Measurements from ENCODE around the gene VSIR.

The VSIR gene

DNA sequence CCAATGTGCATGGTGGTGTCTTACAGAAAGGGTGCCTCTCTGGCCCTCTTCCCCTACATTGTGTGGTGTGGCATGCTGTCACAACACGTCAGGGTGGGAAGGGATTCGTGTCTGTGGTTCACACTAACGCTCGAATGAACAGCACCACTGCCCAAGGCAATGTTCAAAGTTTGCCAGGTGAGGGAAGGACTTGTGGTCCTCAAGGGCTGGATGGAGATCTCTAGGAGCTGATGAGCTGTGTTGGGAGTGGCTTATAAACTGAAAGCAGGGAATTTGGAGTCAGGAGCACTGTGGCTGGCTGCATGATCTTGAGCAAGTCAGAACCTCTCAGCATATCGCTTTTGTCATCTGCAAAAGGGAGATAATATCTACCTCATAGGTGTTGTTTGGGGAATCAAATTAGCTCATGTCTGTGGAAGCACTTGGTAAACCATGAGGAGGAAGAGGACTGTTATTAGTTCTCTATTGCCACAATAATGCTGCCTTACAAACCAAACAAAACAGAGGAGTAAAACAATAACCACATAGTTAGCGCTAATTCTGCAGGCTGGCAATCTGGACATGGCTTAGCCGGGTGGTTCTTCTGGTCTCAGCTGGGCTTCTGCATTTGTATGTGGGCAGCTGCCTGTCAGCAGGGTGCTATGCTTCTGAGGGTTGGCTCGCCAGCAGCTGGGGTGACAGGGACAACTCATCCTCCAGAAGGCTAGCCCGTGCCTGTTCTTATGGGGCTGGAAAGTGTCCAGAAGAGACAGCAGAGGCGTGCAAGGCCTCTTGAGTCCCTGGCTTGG is 30.8 kb downstream of the VSIR start:
- no peak for DNase-seq (ENCODE audit: low read depth)
- no peaks in the 10 kb centered on the region for H3K27me3 ChIP-seq (replicated peaks; ENCODE audit: control insufficient read depth, insufficient read depth, low read length)
- no peak overlapping the region for H3K9ac ChIP-seq (ENCODE audit: low read length)
- H3K9me3 ChIP-seq (ENCODE audit: control insufficient read depth, low read length), result peaks cover 9% of the 10 kb centered on the region
- no peak overlapping the region for H3K4me3 ChIP-seq (ENCODE audit: low read length)
- no peaks in the 10 kb centered on the region for H3K36me3 ChIP-seq (ENCODE audit: control insufficient read depth, insufficient read depth, low read length, severe bottlenecking)
- H3K4me1 ChIP-seq (ENCODE audit: control insufficient read depth, insufficient read depth, low read length), result peaks cover 25% of the 10 kb centered on the region

- Histone ChIP-seq H3K36me3 (ENCODE audit: control insufficient read depth, insufficient read depth, low read length, severe bottlenecking) (no peaks in the 10 kb centered on the region), H3K4me3 (ENCODE audit: low read length) (no peak overlapping the region), H3K4me1 (ENCODE audit: control insufficient read depth, insufficient read depth, low read length) (peaks cover 17% of the 10 kb centered on the region), H3K9me3 (ENCODE audit: control insufficient read depth, low read length) (peaks cover 9% of the 10 kb centered on the region), H3K27me3 (replicated peaks; ENCODE audit: control insufficient read depth, insufficient read depth, low read length) (no peaks in the 10 kb centered on the region), H3K9ac (ENCODE audit: low read length) (no peak overlapping the region)
- no peak for DNase-seq (ENCODE audit: low read depth)
Measured at GRCh38 chr10:71741671-71742070, 31.6 kb downstream of the VSIR start.

DNA sequence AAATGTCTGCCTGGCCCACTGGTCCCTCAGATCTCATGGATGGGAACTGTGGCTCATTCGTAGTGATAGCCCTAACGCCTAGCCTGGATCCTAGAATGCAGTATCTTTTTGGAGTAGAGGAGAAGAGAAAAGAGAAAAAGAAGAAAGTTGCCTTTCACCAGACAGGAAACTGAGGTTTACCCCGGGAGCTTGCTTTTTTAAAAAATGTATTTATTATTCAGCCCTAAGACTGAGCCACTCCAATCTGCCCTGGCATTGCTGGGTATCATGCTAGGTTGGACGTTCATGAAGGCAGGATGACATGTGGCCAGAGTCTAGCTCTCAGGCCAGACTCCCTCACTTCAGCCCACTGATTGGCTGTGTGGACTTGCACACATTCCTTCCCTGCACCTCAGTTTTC is 32.3 kb downstream of the VSIR start:
- no peak for DNase-seq (ENCODE audit: low read depth)
- no peak overlapping the region for H3K4me3 ChIP-seq (ENCODE audit: low read length)
- peaks cover 9% of the 10 kb centered on the region for H3K9me3 ChIP-seq (ENCODE audit: control insufficient read depth, low read length)
- peaks cover 13% of the 10 kb centered on the region for H3K4me1 ChIP-seq (ENCODE audit: control insufficient read depth, insufficient read depth, low read length)
- H3K27me3 ChIP-seq (replicated peaks; ENCODE audit: control insufficient read depth, insufficient read depth, low read length), result no peaks in the 10 kb centered on the region
- H3K9ac ChIP-seq (ENCODE audit: low read length), result no peak overlapping the region
- no peaks in the 10 kb centered on the region for H3K36me3 ChIP-seq (ENCODE audit: control insufficient read depth, insufficient read depth, low read length, severe bottlenecking)

DNA sequence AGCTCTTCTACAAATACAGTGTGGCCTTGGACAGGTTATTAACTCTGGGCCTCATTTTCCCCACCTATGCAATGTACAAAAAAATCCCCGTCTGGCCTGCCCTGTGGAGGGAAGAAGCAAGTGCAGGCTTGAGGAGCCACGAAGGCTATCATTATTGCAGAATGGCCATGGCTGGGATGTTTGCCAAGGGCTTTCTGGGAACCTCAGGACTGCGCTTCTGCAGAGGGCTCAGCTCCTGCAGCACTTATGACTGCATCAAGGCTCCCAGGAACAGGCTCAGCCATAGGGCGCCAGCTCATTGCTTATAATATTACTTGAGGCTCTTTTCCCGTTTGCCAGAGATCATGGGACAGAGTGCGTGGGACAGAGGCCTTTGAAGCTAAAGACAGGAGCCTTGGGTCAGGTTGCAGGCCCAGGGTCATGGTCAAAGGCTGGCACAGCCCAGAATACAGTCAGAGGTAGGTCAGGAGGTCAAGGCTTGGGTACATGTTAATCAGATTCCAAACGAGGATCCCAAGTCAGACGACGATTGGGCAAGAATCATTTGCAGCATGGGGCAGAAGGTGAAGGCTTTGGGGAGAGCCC is 33.2 kb downstream of the VSIR start:
- H3K4me3 ChIP-seq (ENCODE audit: low read length), result no peak overlapping the region
- no peak overlapping the region for H3K9ac ChIP-seq (ENCODE audit: low read length)
- peaks cover 13% of the 10 kb centered on the region for H3K4me1 ChIP-seq (ENCODE audit: control insufficient read depth, insufficient read depth, low read length)

GRCh38 chr10:71739358-71739900 is 33.9 kb downstream of the VSIR start:
- Histone ChIP-seq H3K9ac (ENCODE audit: low read length) (no peak overlapping the region), H3K4me3 (ENCODE audit: low read length) (no peak overlapping the region), H3K36me3 (ENCODE audit: control insufficient read depth, insufficient read depth, low read length, severe bottlenecking) (no peaks in the 10 kb centered on the region), H3K9me3 (ENCODE audit: control insufficient read depth, low read length) (peaks cover 9% of the 10 kb centered on the region), H3K27me3 (replicated peaks; ENCODE audit: control insufficient read depth, insufficient read depth, low read length) (no peaks in the 10 kb centered on the region), H3K4me1 (ENCODE audit: control insufficient read depth, insufficient read depth, low read length) (peaks cover 13% of the 10 kb centered on the region)
- no peak for DNase-seq (ENCODE audit: low read depth)

More for the DNA sequence above, 33.2 kb downstream of the VSIR start:
- Histone ChIP-seq H3K9me3 (ENCODE audit: control insufficient read depth, low read length) (peaks cover 9% of the 10 kb centered on the region), H3K27me3 (replicated peaks; ENCODE audit: control insufficient read depth, insufficient read depth, low read length) (no peaks in the 10 kb centered on the region), H3K36me3 (ENCODE audit: control insufficient read depth, insufficient read depth, low read length, severe bottlenecking) (no peaks in the 10 kb centered on the region)
- DNase-seq (ENCODE audit: low read depth), result peak; percentile 19

DNA sequence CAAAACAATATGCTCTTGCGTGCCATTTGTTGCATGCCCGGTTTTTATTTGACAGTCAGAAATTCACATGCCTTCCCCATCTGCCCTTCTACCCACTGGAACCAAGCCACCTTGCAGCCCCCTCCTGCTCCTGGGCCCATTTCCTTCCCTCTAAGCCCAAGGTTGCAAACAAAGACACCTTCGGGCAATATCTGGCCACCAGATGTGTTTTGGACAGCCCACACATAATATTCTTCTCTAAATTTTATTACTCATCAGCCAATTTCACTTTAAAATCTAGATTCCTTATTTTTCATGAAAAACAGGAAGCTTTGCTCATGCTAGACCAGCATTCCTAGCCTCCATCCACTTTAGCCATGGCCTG is 35.5 kb downstream of the VSIR start:
- no peaks in the 10 kb centered on the region for H3K27me3 ChIP-seq (replicated peaks; ENCODE audit: control insufficient read depth, insufficient read depth, low read length)
- H3K4me3 ChIP-seq (ENCODE audit: low read length), result no peak overlapping the region
- DNase-seq (ENCODE audit: low read depth), result no peak
- peaks cover 6% of the 10 kb centered on the region for H3K9me3 ChIP-seq (ENCODE audit: control insufficient read depth, low read length)
- H3K4me1 ChIP-seq (ENCODE audit: control insufficient read depth, insufficient read depth, low read length), result peaks cover 13% of the 10 kb centered on the region
- H3K9ac ChIP-seq (ENCODE audit: low read length), result no peak overlapping the region
- H3K36me3 ChIP-seq (ENCODE audit: control insufficient read depth, insufficient read depth, low read length, severe bottlenecking), result no peaks in the 10 kb centered on the region

GRCh38 chr10:71737001-71737833 is 36.1 kb downstream of the VSIR start:
- H3K9me3 ChIP-seq (ENCODE audit: control insufficient read depth, low read length), result no peaks in the 10 kb centered on the region
- DNase-seq (ENCODE audit: low read depth), result no peak
- H3K27me3 ChIP-seq (replicated peaks; ENCODE audit: control insufficient read depth, insufficient read depth, low read length), result no peaks in the 10 kb centered on the region
- no peak overlapping the region for H3K9ac ChIP-seq (ENCODE audit: low read length)
- H3K36me3 ChIP-seq (ENCODE audit: control insufficient read depth, insufficient read depth, low read length, severe bottlenecking), result no peaks in the 10 kb centered on the region
- H3K4me3 ChIP-seq (ENCODE audit: low read length), result no peak overlapping the region
- H3K4me1 ChIP-seq (ENCODE audit: control insufficient read depth, insufficient read depth, low read length), result peaks cover 13% of the 10 kb centered on the region

- Histone ChIP-seq H3K36me3 (ENCODE audit: control insufficient read depth, insufficient read depth, low read length, severe bottlenecking) (no peaks in the 10 kb centered on the region), H3K9me3 (ENCODE audit: control insufficient read depth, low read length) (no peaks in the 10 kb centered on the region), H3K4me3 (ENCODE audit: low read length) (no peak overlapping the region), H3K4me1 (ENCODE audit: control insufficient read depth, insufficient read depth, low read length) (peaks cover 13% of the 10 kb centered on the region), H3K9ac (ENCODE audit: low read length) (no peak overlapping the region), H3K27me3 (replicated peaks; ENCODE audit: control insufficient read depth, insufficient read depth, low read length) (peaks cover 5% of the 10 kb centered on the region)
- no peak for DNase-seq (ENCODE audit: low read depth)
Measured at GRCh38 chr10:71736570-71736952, 36.8 kb downstream of the VSIR start.

- Histone ChIP-seq H3K4me3 (ENCODE audit: low read length) (no peak overlapping the region), H3K36me3 (ENCODE audit: control insufficient read depth, insufficient read depth, low read length, severe bottlenecking) (no peaks in the 10 kb centered on the region), H3K4me1 (ENCODE audit: control insufficient read depth, insufficient read depth, low read length) (peaks cover 13% of the 10 kb centered on the region), H3K9ac (ENCODE audit: low read length) (no peak overlapping the region), H3K9me3 (ENCODE audit: control insufficient read depth, low read length) (no peaks in the 10 kb centered on the region), H3K27me3 (replicated peaks; ENCODE audit: control insufficient read depth, insufficient read depth, low read length) (peaks cover 5% of the 10 kb centered on the region)
- DNase-seq (ENCODE audit: low read depth), result no peak
Measured at GRCh38 chr10:71735709-71736569, 37.4 kb downstream of the VSIR start.

DNA sequence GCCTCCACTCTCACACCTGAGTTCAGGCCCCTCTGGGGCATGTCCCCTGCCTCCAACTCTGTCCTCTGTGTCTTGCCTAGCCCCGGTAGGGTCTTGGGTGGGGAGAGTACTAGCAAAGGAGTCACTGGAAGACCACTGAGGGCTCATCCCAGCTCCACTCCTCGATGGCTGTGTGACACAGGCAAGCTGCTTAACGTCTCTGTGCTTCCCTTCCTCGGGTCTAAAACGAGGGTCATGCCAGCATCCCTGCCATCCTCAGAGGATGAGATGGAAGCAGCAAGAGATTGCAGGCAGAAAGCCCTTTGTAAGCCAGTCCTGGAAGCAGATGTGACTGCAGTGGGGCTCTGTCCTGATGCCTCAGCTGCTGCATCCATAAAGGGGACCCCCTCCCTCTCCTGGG is 38.5 kb downstream of the VSIR start:
- no peaks in the 10 kb centered on the region for H3K36me3 ChIP-seq (ENCODE audit: control insufficient read depth, insufficient read depth, low read length, severe bottlenecking)
- no peak overlapping the region for H3K4me3 ChIP-seq (ENCODE audit: low read length)
- no peak for DNase-seq (ENCODE audit: low read depth)
- H3K9ac ChIP-seq (ENCODE audit: low read length), result no peak overlapping the region
- peaks cover 5% of the 10 kb centered on the region for H3K27me3 ChIP-seq (replicated peaks; ENCODE audit: control insufficient read depth, insufficient read depth, low read length)
- H3K9me3 ChIP-seq (ENCODE audit: control insufficient read depth, low read length), result no peaks in the 10 kb centered on the region
- H3K4me1 ChIP-seq (ENCODE audit: control insufficient read depth, insufficient read depth, low read length), result peaks cover 2% of the 10 kb centered on the region
